Right renal cortex interstitium (tissue), 3 donors: ENCODE results near the gene EIF1AD. TPM values are rescaled to one million over a fixed set of nuclear protein-coding genes. Genes with fewer than 3 reads are reported as not detected.

Experiments
- DNase-seq, 3 donors: peaks; one replicate each; pipeline ENCODE4 v3.0.0-alpha.2; 2013; ENCODE audit warnings: low read depth in 3 of 3, low spot score in 2 of 3
- polyA plus RNA-seq, 3 donors: library from polyadenylated mRNA; unstranded; fragments of 120-200 nt; gene quantifications; one replicate each; pipeline ENCODE4 v1.2.1, GENCODE V29; 2013; ENCODE audit not compliant: insufficient read length in 3 of 3

Gene EIF1AD
- polyA plus RNA-seq, 3 donors, result 25.8 to 31.3 (median 29.9) TPM

DNA sequence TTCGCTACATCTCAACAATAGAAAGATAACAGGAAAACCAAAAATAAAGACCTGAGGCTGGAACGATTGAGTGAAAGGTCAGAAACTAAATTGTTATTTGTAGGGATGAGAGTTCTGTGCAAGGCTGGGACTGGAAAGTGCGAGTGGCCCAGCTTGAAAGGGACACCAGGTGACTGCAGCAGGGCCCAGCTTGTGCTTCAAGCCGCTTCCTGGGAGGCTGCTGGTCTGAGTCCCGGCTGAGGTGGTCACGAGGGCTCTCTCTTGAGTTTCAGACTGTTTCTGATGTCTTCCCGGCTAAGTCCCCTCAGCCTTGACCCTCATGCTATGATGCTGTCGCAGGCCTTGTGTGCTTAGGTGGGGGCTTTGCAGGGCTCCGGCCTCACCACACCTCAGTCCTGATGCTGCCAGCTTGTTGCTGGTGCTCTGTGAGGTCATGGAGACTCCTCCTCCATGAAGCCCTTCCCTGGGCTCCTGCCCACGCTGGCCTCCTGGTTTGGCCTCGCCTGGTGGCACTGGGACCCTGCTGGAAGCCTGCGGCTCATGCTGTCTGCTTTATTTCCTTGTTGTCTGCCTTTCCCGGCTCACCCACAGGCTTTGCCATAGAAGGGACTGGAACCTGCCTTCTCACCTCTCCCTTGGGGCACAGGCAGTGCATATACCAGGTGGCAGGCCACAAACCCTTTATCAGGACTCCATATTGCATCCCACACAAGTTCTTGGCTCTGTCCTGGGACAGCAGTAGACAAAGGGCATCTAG lies 4.4 kb upstream of the EIF1AD start:
- DNase-seq, result no peak

DNA sequence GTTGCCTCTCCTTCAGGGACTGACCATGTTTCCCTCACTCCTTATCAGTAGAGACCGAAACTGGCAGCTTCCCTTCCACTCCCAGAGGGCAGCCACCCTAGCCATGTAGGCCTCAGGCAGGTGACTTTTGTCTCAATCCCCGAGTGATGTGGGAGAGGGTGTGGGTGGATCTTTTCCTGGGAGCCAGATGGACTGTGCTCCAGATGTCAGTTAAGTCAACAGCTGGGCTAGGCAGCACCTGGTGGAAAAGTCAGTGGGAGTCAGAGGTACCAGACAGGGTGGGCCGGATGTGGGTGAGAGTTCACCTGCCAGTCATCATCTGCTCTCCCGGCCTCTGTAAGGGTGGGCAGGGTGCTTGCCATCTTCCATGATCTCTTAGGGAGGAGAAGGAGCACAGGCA lies 2.2 kb upstream of the EIF1AD start:
- no peak for DNase-seq

DNA sequence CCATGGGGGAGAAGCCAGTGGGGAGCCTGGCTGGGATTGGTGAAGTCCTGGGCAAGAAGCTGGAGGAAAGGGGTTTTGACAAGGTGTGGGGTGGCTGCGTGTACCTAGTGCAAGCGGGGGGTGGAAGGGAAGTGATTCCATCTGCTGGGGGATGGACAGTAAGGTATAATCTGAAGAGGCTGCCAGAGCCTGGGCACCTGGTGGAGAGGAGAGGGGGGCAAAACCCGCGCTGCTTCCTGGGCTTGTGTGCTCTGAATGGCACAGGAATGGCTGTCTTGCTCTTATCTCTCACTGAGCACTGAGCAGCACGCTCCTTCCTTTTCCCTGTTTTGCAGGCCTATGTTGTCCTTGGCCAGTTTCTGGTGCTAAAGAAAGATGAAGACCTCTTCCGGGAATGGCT lies 1.3 kb upstream of the EIF1AD start:
- no peak for DNase-seq

DNA sequence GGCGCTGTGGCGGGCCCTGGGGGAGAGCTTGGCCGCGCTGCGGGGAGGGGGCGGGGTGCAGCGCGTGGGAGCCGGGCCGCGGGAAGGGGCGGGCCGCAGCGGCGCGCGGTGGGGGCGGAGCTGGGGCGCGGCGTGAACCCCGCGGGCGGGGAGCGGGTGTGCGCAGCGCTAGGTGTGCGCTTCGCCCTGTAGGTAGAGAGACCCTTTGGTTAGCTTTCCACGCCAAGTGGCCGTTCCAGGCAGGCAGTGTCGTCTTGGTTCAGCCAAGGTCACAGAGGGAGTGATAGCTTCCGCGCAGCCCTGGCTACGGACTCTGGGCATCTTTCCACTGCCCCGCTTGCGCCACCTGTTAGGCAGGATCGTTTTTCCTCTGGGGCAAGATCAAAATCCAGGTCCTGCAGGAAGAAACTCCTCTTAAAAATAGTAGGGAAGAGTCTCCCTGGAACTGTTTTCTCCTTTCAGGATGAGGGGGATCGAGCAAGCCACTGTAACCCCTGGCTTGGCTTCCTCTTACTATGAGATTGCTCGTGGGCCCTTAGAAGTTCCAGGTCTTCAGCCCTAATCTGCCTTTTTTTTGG lies 780 bp upstream of the EIF1AD start:
- no peak for DNase-seq

DNA sequence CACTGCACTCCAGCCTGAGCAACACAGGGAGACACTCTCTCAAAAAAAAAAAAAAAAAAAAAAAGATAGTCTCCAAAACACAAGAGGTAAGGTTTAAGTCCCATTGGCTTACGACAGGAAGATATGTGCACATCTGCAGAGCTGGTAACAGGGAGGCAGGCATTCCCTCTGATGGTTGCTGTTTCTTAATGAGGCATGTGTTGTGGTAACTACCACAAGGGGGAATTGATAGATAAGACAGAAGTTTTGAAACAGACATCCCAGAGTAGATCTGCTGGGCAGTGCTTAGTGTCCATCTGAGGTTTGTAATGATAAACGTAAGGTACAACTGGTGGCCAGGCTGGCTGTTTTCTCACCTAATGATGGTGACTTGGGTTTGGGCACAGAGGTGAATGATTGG lies 4.7 kb downstream of the EIF1AD start:
- DNase-seq, result no peak

DNA sequence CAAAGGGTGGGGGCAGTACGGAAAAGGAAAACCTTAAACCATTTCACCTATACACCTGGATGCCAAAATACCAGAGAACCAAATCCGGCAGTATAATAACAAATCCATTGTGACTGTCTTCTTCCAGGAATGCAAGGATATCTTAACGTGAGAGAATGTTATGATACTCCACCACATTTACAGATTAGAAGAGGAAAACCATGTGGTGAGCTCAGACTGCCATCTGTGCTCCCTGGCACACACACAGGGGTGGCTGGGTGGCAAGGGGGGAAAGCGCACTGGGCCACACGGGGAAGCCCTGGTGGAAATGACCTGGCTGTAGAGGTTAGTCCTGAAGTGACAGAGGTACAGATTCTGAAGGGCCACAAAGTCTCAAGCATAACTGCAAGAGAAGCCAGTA lies 9.9 kb downstream of the EIF1AD start:
- DNase-seq, result no peak

DNA sequence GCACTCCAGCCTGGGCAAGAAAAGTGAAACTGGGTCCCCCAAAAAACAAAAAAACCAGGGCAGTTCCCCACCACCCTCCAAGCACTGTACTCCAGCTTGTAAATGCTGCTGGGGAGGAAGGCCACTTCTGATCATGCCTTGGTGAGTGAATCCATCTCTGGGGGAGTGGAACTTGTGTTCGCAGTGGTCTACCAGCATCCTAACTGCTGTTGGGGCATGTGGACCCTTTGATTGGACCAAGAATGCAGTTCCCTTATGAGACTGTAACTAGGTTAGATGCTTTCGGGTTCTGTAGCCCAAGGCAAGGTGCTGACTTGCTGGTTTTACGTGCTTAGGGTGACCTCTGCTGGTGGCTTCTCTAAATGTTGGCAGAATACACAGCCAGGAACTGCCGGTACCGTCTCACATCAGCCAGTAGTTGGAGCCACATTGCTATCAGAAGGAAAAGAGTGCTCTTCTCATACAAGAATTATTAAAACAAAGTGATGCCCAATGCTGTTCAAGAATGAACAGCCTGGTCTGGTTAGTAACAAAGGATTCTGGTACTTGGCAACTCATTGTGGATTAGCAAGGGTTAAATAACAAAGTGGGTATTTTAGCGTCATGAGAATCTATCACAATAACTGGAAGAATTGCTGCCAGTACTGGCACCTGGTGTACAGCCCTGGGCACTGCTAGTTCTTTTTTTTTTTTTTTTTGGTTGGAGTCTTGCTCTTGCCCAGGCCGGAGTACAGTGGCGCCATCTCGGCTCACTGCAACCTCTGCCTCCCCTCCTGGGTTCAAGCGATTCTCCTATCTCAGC lies 13.0 kb downstream of the EIF1AD start:
- DNase-seq, result peak; percentile 93 to 95 (median 93)

DNA sequence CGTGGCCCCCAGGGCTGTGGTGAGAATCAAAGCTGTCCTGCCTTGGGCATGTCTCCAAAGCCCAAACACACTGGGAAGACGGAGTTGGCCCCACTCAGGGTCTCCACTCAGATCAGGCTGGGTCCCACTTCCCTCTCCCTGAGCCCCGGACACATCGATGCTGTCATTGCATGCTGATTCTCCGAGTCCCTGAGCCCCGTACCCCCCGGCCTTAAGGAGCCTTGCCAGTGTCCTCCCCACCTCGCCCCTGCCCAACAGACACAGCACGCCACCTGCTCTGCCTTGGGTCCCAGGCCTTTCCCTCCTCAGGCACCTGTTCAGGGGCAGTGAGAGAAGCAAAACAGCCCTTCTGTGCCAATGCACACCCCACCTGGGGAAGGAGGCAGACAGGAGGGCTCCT lies 14.6 kb downstream of the EIF1AD start:
- DNase-seq, result no peak

DNA sequence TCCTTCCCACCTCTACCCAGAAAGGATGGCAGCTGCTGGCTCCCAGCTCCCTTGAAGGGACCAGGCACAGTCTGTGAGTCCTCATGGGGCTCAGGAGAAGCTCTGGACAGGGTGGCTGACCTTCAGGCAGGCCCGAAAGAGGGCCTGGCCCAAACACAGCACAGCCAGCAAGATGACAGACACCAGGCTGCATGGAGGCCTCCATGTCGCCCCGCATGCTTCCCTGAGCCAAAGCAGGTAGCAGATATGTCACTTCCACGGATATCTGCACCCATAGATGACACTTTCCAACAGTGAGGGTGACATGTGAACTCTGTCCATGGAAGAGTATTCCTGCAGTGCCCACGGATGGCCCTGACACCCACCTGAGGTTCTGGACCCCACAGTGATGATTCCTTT lies 18.4 kb downstream of the EIF1AD start:
- DNase-seq, result no peak

DNA sequence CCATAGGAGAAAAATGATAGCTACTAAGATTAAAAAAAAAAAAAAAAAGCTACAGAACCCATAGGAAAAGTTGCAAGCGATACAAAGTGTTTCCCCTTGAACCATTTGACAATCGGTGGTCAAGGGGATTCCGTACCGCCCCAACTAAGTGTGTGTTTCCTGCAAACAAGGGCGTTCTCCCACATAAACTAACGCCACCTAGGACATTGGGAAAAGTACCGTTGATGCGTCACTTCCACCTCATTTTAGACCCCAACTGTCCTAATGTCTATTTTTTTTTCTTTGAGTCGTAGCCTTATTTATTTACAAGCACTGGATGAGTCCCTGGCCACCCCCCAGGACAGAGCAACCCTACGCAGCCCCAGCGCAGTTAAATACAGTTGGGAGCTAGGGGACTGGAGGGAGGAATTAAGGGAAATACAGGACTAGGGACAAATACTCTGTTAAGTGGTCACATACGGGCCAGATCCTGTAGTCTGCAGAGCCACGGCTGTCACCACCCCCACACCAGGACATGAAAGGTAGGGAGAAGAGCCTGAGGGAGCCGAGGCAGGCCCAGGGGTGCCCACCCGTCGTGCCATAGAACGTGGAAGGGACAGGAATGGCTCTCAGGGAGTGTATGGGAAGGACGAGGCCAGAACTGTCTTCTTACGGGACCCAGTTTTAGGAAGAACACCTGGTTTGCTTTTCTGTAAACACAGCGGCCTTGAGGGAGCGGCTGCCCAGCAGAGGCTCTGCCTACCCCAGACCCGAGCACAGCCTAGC lies 19.0 kb downstream of the EIF1AD start:
- no peak for DNase-seq

DNA sequence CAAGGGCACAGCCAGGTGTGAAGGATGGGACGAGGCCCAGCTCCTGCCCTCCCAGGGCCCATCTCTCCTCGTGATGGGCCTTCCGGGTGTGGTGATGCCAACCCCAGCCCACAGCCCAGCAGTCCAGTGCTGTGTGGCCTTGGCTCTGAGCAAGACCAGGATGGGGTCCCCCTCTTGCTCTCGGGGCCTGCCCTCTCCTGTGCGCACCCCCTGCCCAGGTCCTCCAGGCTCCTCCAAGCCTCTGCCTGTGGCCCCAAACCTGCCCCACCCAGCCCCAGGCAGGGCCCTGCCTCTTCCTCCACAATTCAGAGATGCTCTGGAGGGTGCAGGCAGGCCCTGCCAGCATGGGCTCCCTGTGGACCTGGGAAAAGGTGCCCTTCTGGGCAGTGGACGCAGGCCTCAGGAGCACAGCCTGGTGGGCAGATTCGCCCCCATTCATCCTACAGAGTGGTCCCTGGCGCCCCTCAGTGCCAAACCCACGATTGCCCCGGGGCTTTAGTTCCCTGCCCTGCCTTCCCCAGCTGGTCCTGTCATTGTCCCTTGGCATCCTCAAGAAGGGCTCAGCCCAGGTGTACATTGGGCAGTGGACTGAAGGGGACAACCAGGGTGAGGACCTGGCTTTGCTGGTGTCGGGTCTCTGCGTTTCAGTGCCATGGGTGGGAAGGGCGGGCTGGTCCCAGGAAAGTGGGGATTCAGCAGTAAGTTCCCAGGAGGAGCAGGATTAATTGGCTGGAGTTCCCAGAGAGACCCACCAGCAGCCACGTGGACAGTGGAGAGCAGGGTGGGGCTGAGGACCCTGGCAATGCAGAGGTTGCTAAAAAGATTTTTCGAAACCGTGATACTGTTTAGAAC lies 19.8 kb downstream of the EIF1AD start:
- no peak for DNase-seq

DNA sequence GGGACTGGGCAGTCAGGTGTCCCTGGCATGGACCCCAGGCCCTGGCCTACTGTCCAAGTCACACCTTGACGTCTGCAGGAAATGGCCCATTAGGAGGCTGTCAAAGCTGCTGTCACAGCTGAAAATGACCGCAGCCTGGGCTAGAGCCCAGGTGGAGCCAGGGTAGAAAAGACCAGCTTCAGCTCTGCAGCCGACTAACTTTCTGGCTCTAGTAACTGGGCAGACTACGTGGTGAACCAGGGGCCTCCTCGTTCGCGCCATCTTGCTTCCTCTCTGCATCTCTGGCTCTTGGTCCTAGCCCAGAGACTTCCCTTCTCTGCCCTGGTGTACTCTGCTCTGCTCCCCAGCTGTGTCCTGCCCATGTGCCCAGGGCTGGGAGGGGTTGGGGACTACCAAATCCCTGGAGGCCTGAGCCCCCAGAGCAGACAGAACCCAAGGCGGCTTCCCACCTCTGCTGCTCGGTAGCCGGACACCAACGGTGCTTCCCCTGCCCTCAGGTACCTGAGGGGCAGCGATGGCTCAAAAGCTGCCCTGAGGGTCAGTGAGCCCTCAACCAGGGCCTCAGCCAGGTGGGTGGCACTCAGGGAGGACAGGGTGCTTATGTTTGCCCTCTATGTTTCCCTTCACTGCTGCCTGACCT lies 20.7 kb downstream of the EIF1AD start:
- no peak for DNase-seq

DNA sequence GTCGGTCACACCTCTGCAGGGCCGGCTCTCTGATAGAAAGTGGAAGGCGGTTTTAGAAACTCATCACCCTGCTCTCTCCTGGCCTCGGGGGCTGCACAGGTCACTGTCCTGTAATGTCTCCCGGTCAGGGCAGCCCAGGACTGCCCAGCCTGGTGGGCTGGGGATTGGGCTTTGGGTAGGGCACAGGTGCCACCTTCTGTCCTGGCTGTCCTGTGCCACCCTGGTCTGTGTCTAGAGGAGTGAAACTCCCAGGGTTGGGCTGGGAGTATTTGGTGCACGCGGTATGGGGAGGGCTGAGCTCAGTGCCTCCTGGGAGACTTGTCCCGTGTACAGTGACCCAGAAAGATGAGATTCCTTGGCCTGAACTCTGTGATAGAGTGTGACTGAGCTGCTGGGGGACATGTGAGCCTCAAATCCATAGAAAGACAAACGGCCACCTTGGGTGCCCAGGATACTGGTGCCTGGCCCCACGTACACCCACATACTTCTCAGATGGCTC lies 22.6 kb downstream of the EIF1AD start:
- DNase-seq, result no peak

DNA sequence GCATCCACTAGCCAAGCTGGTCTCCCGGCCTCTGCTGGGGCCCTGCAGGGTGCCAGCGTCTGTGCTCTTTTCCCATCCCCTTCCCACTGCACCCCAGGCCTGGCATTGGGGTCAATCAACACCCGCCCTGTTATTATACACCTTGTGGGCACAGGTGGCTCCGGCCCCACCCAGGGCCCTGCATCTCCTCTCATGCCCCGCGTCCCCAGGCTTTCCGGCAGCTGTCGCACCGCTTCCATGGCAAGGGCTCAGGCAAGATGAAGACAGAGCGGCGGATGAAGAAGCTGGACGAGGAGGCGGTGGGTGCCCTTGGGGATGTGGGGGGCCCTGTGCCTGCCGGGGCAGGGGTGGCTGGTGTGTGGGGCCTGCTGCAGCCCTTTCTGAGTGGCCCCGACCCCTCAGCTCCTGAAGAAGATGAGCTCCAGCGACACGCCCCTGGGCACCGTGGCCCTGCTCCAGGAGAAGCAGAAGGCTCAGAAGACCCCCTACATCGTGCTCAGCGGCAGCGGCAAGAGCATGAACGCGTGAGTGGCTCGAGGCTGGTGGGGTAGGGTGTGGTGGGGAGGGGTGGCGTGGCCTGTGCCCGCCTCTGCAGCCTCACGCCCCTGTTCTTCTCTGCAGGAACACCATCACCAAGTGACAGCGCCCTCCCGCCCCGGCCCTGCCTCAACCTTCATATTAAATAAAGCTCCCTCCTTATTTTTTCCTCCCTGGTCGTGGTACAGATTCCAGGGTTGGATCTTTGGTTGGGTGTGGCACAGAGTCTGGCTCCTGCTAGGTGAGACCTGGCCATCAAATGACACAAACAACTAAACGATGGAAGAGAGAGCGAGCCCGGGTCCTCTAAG lies 23.3 kb downstream of the EIF1AD start:
- DNase-seq, result no peak

DNA sequence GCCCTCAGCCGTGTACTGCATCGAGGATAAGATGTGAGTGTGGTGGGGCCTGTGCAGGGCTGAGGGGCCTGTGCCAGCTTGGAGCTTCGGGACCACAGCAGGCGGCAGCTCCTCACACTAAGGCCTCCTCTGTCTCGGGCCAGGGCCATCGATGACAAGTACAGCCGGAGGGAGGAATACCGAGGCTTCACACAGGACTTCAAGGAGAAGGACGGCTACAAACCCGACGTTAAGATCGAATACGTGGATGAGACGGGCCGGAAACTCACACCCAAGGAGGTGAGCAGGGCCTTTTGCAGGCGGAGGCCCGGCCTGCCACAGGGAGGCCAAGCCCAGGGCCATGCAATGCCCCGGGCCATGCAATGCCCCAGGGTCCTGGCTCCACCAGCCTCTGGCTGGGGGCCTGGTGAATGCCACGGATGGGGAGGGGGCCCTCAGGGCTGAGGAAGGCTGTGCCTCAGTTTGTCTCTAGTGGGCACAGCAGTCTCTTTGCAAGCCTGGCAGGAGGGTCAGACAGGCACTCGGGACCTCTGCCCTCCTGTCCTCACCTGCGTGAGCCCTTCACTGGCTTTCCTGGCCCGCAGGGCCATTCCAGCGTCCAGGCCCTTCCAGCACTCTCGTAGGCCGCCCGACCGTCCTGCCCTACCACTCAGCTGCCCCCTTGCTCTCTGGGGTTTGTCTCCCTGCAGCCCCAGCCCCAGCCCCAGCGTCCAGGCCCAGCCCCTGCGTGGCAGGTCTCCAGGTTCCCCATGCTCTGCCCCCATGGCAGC lies 24.2 kb downstream of the EIF1AD start:
- DNase-seq, result no peak

DNA sequence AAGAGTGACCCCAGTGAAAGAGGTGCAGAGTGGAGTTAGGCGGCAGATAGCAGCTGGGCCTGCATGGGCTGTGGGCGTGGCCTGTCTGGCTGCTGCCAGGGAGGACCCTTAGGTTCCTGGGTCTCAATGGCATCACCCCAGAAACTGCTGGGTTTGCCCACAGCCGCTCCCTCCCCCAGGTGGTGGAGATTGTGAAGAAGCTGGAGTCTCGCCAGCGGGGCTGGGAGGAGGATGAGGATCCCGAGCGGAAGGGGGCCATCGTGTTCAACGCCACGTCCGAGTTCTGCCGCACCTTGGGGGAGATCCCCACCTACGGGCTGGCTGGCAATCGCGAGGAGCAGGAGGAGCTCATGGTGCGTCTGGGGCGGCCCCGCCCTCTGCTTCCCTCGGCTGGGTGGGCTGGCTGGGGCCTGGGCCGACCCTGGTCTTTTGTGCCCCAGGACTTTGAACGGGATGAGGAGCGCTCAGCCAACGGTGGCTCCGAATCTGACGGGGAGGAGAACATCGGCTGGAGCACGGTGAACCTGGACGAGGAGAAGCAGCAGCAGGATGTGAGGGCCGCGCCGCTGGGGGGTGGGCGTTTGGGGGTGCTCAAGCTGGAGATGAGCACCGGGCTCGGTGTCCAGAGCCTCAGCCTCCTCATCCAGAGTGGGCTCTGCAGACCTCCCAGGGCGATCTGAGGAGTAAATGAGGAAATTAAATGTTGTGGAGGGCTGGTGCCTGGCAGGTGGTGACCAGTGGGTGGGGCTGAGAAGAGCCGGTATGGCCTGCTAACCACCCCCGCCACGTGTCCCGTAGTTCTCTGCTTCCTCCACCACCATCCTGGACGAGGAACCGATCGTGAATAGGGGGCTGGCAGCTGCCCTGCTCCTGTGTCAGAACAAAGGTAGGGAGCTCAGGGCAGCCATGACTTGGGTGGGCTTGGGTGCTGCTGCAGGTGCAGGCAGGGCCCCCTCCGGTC lies 25.5 kb downstream of the EIF1AD start:
- no peak for DNase-seq

DNA sequence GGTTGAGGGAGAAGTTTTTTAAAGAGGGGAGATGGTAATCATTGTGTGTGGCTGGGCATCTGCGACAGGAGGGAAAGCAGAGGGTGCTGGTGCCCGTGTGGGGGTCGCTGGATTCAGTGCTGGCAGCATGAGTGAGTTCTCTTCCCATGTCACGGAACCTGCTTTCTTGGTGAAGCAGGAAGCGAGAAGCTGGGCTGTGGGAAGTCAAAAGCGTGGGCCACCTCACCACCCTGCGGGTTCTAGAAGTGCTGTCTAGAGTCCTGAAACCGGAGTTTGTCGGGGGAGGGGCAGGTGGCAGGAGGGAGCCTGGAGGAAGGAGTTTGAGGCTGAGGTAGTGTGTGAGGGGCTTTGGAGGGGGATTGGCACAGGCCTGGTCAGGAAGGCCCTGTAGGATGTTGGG lies 26.2 kb downstream of the EIF1AD start:
- DNase-seq, result no peak
